SK-N-DZ (cell line): ENCODE measurements around the gene PAQR3.

Experiments
- DNase-seq: peaks from one replicate; pipeline ENCODE4 v3.0.0-alpha.2; 2015; ENCODE audit warnings: low spot score
- small RNA-seq, 2 experiments: library from RNA; depleted of rRNA; stranded (forward); fragments of <200 nt; gene quantifications; one replicate each; pipeline ENCODE3, GENCODE V24; 2014

The PAQR3 gene

GRCh38 chr4:78862314-78862737, 76.9 kb downstream of the PAQR3 start:
- no peak for DNase-seq

Small RNAs within 50 kb of the gene (small RNA-seq; reads per million reads assigned to genes)
- 0 to 5.4 reads per million in 2 experiments for gene RN7SL127P
